ENCODE data around the gene NDEL1. TPM values are rescaled to one million over a fixed set of nuclear protein-coding genes. Genes with fewer than 3 reads are reported as not detected.

Gene NDEL1
- total and polyA plus RNA-seq, 9 of the 15 experiments (the other 6 are each of a cell fraction or from before 2014, with no cell fraction given): 0.86 to 30.5 (median 22.7) TPM

DNA sequence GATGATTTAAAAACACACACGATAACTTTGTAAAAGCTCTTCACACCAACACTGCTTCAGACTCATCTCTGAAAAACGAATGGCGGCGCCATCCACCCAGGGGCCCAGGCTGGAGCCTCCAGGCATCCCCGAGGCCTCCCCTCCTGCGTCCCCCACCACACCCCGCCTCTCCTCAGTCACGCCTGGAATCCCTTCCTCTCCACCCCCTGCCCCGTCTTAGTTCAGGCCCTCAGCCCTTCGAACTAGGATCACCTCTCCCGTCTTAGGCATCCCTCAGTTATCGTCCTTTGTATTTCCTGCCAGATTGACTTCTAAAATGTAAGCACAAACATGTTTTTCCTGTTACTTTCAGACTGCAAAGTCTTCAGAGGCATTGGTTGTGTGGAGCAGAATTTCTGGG is 58.3 kb downstream of the NDEL1 start:
- no peak overlapping the region for H3K4me3 ChIP-seq
- ChIA-PET CTCF (ENCODE audit: low intra/inter-chr PET ratio) (no interaction called here), POLR2A (interaction anchor here (0.7 to 1.3 kb wide), 2 partner anchors 11 to 21 kb away, joined by 3 read pairs; no protein-coding TSS in a partner anchor)
- no peaks in the 10 kb centered on the region for H3K27me3 ChIP-seq (ENCODE audit: control insufficient read depth in 2 of 2, insufficient read depth in 2 of 2, low read length in 2 of 2)
- ATAC-seq: no peak
- H2AFZ ChIP-seq (ENCODE audit: low read depth, low read length): no peak overlapping the region
- H3K36me3 ChIP-seq (ENCODE audit: control insufficient read depth, insufficient read depth, low read length): peaks cover 80% of the 10 kb centered on the region
- no peaks in the 10 kb centered on the region for H3K79me2 ChIP-seq (ENCODE audit: control insufficient read depth, insufficient read depth, low read length)
- no TSS peak for BruUV-seq (replicated peaks)
- in situ Hi-C loops (cut with MboI) (no loop called here), intact Hi-C loops (cut with micrococcal nuclease) (no loop called here)
- H3K9ac ChIP-seq (ENCODE audit: insufficient read depth in 1 of 2, low read depth in 2 of 2, low read length in 2 of 2): no peak overlapping the region
- FAIRE-seq: no peak
- no peaks in the 10 kb centered on the region for H3K9me3 ChIP-seq (replicated peaks; ENCODE audit: control insufficient read depth, insufficient read depth, low read depth, low read length)
- TF ChIP-seq ZBTB17 (CRISPR knock-in tag; IDR thresholded peaks at IDR 0.05) (no peak), TFAP4 (CRISPR knock-in tag; IDR thresholded peaks at IDR 0.05; ENCODE audit: borderline replicate concordance) (no peak), BDP1 (IDR thresholded peaks at IDR 0.05; ENCODE audit: insufficient read depth, insufficient read length) (no peak), GTF2F1 (IDR thresholded peaks at IDR 0.05; ENCODE audit: low read depth, low read length) (no peak), ZNF311 (CRISPR knock-in tag; IDR thresholded peaks at IDR 0.05) (no peak), MIER1 (IDR thresholded peaks at IDR 0.05; ENCODE audit: low read depth) (no peak), ZC3H4 (CRISPR knock-in tag; IDR thresholded peaks at IDR 0.05; ENCODE audit: borderline replicate concordance) (no peak), HMGN3 (IDR thresholded peaks at IDR 0.05; ENCODE audit: borderline replicate concordance, extremely low read depth, insufficient read length, low read depth, low read length) (no peak), HDAC6 (IDR thresholded peaks at IDR 0.05; ENCODE audit: low read depth, low read length) (no peak)
- TF ChIP-seq, protein P1, sequence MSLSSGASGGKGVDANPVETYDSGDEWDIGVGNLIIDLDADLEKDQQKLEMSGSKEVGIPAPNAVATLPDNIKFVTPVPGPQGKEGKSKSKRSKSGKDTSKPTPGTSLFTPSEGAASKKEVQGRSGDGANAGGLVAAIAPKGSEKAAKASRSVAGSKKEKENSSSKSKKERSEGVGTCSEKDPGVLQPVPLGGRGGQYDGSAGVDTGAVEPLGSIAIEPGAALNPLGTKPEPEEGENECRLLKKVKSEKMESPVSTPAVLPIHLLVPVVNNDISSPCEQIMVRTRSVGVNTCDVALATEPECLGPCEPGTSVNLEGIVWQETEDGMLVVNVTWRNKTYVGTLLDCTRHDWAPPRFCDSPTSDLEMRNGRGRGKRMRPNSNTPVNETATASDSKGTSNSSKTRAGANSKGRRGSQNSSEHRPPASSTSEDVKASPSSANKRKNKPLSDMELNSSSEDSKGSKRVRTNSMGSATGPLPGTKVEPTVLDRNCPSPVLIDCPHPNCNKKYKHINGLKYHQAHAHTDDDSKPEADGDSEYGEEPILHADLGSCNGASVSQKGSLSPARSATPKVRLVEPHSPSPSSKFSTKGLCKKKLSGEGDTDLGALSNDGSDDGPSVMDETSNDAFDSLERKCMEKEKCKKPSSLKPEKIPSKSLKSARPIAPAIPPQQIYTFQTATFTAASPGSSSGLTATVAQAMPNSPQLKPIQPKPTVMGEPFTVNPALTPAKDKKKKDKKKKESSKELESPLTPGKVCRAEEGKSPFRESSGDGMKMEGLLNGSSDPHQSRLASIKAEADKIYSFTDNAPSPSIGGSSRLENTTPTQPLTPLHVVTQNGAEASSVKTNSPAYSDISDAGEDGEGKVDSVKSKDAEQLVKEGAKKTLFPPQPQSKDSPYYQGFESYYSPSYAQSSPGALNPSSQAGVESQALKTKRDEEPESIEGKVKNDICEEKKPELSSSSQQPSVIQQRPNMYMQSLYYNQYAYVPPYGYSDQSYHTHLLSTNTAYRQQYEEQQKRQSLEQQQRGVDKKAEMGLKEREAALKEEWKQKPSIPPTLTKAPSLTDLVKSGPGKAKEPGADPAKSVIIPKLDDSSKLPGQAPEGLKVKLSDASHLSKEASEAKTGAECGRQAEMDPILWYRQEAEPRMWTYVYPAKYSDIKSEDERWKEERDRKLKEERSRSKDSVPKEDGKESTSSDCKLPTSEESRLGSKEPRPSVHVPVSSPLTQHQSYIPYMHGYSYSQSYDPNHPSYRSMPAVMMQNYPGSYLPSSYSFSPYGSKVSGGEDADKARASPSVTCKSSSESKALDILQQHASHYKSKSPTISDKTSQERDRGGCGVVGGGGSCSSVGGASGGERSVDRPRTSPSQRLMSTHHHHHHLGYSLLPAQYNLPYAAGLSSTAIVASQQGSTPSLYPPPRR (CRISPR knock-in tag; IDR thresholded peaks at IDR 0.05; ENCODE audit: borderline replicate concordance): no peak
- no peak overlapping the region for H3K4me2 ChIP-seq (ENCODE audit: insufficient read depth, low read length)
- H3K9me1 ChIP-seq (ENCODE audit: control insufficient read depth, insufficient read depth, low read length): no peaks in the 10 kb centered on the region
- no peak for DNase-seq (ENCODE audit: extremely low read depth in 1 of 4, low spot score in 3 of 4)
- WGBS (ENCODE audit: insufficient coverage, low coverage, missing lambda C conversion rate): 94% methylated on average over 8 of the region's 12 CpGs
- no peaks in the 10 kb centered on the region for H3K4me1 ChIP-seq (replicated peaks in 1 of 2; ENCODE audit: control insufficient read depth in 2 of 2, insufficient read depth in 2 of 2, low read length in 2 of 2)
- H4K20me1 ChIP-seq (replicated peaks; ENCODE audit: control insufficient read depth, insufficient read depth, low read length): no peaks in the 10 kb centered on the region
- H3K27ac ChIP-seq (ENCODE audit: extremely low read depth, low read depth, low read length): no peak overlapping the region

All from K562 (cell line).